HL-60 (cell line): ENCODE results near the gene MNAT1.

Experiments used
- DNase-seq, 2 experiments: peaks; one replicate each; pipeline ENCODE4 v3.0.0-alpha.2; 2010 to 2020; ENCODE audit warnings: low read depth in 1 of 2, low spot score in 1 of 2
- H3K27ac ChIP-seq: fragments of 250-450 bp; sonication (Bioruptor Pico); replicated peaks from 2 replicates; pipeline ENCODE4 v1.5.1; 2020; ENCODE audit warnings: mild to moderate bottlenecking, moderate library complexity
- H3K27me3 ChIP-seq: fragments of 250-450 bp; sonication (Bioruptor Pico); 2 replicates; pipeline ENCODE4 v1.5.1; 2021; ENCODE audit warnings: mild to moderate bottlenecking, moderate library complexity; ENCODE audit not compliant: insufficient read depth, poor library complexity, severe bottlenecking
- H3K4me3 ChIP-seq: replicated peaks from 2 replicates; pipeline ENCODE4 v1.5.1; 2011; ENCODE audit warnings: mild to moderate bottlenecking, control low read depth, low read length; ENCODE audit not compliant: insufficient read depth
- GABPA ChIP-seq: IDR thresholded peaks from 2 replicates; pipeline ENCODE4 v1.6.1; 2012; ENCODE audit warnings: low read depth
- POLR2AphosphoS5 ChIP-seq: IDR thresholded peaks from 2 replicates; pipeline ENCODE4 v1.6.1; 2012; ENCODE audit warnings: low read depth
- SPI1 ChIP-seq: IDR thresholded peaks from 2 replicates; pipeline ENCODE4 v1.6.1; 2012; ENCODE audit warnings: low read depth, mild to moderate bottlenecking, borderline replicate concordance
- TF ChIP-seq, protein P1 (sequence below): IDR thresholded peaks from one replicate; pipeline ENCODE4 v1.5.1; 2011; ENCODE audit warnings: low read length, control low read depth, inconsistent platforms; ENCODE audit not compliant: insufficient read depth
- TF ChIP-seq, protein P2 (sequence below): IDR thresholded peaks from 2 replicates; pipeline ENCODE4 v1.6.1; 2012; ENCODE audit warnings: low read depth; ENCODE audit not compliant: insufficient replicate concordance

The MNAT1 gene

DNA sequence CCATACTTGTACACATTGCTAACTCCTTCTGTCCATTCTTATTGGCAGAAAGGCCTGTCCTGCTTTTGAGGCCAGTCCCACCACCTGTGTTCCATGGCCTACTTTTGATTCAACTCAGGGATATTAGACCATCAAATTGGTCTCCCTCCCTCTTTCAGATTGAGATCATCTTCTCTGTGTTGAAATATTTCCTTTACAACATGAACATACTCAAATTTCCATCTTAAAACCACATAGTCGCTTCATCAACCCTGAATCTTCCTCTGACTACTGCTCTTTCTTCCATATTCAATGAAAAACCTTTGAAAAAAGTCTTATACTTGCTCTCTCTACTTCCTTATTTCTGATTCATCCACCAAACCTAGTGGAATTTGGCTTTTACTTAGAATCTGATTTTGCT is 211.4 kb downstream of the MNAT1 start:
- peak in 1 of 2 experiments; percentile 20 for DNase-seq
- Histone ChIP-seq H3K27ac (no peak overlapping the region; the same call in 1 of the 2 replicates), H3K27me3 (no peaks in the 10 kb centered on the region), H3K4me3 (no peak overlapping the region)
- peak; percentile 10; the same call in 1 of the 2 replicates for TF ChIP-seq SPI1
- TF ChIP-seq, protein P1, sequence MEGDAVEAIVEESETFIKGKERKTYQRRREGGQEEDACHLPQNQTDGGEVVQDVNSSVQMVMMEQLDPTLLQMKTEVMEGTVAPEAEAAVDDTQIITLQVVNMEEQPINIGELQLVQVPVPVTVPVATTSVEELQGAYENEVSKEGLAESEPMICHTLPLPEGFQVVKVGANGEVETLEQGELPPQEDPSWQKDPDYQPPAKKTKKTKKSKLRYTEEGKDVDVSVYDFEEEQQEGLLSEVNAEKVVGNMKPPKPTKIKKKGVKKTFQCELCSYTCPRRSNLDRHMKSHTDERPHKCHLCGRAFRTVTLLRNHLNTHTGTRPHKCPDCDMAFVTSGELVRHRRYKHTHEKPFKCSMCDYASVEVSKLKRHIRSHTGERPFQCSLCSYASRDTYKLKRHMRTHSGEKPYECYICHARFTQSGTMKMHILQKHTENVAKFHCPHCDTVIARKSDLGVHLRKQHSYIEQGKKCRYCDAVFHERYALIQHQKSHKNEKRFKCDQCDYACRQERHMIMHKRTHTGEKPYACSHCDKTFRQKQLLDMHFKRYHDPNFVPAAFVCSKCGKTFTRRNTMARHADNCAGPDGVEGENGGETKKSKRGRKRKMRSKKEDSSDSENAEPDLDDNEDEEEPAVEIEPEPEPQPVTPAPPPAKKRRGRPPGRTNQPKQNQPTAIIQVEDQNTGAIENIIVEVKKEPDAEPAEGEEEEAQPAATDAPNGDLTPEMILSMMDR: no peak

DNA sequence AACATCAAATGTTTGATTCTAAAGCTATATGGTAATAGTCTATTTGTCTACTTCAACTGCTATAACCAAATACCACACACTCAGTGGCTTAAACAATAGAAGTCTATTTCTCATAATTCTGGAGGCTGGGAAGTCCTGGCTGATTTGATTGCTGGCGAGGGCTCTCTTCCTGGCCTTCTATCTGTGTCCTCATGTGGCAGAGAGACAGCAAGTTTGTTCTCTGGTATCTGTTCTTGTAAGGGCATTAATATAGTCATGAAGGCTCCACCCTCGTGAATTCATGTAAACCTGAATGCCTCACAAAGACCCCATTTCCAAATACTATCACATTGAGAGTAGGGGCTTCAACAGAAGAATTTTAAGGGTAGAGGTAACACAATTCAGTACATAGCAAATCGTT is 212.2 kb downstream of the MNAT1 start:
- Histone ChIP-seq H3K27ac (peak overlapping the region; percentile 20), H3K4me3 (no peak overlapping the region), H3K27me3 (no peaks in the 10 kb centered on the region)
- TF ChIP-seq, protein P2, sequence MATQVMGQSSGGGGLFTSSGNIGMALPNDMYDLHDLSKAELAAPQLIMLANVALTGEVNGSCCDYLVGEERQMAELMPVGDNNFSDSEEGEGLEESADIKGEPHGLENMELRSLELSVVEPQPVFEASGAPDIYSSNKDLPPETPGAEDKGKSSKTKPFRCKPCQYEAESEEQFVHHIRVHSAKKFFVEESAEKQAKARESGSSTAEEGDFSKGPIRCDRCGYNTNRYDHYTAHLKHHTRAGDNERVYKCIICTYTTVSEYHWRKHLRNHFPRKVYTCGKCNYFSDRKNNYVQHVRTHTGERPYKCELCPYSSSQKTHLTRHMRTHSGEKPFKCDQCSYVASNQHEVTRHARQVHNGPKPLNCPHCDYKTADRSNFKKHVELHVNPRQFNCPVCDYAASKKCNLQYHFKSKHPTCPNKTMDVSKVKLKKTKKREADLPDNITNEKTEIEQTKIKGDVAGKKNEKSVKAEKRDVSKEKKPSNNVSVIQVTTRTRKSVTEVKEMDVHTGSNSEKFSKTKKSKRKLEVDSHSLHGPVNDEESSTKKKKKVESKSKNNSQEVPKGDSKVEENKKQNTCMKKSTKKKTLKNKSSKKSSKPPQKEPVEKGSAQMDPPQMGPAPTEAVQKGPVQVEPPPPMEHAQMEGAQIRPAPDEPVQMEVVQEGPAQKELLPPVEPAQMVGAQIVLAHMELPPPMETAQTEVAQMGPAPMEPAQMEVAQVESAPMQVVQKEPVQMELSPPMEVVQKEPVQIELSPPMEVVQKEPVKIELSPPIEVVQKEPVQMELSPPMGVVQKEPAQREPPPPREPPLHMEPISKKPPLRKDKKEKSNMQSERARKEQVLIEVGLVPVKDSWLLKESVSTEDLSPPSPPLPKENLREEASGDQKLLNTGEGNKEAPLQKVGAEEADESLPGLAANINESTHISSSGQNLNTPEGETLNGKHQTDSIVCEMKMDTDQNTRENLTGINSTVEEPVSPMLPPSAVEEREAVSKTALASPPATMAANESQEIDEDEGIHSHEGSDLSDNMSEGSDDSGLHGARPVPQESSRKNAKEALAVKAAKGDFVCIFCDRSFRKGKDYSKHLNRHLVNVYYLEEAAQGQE: no peak
- TF ChIP-seq SPI1 (no peak), GABPA (no peak), POLR2AphosphoS5 (no peak)
- TF ChIP-seq, protein P1: no peak
- DNase-seq: no peak

DNA sequence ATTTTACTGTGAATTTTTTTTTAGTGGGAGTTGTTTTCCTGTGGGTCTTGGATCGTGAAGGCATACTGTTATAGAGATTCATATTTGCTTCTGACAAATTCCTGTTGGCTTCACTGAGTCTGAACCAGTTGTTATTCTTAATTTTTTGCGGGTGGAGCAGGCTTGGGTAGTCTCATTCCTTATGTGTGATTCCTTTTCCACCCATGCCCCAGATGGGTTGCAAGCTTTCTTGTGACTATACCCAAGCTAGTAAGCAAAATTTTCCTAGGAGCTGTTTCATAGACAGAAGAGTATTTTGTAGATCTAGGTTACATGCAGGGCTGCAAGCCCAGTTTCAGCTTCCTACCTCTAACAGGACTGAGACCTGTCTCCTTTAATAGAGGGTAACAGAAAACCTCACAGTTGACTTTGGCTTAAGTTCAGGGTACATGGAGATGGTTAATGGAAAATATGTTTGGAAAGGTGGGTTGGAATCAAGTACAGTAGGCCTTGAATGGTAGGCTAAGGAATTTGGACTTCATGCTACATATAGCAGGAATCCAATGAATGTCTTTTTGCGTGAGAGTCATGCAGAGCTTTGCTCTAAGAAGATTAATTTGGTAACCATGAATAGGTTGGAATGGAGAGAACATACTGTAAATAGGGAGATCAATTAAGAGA is 217.3 kb downstream of the MNAT1 start:
- Histone ChIP-seq H3K27me3 (no peaks in the 10 kb centered on the region), H3K27ac (no peak overlapping the region), H3K4me3 (no peak overlapping the region)
- TF ChIP-seq POLR2AphosphoS5 (no peak), SPI1 (no peak), GABPA (no peak)
- TF ChIP-seq, protein P1: no peak
- TF ChIP-seq, protein P2: no peak
- DNase-seq: no peak

DNA sequence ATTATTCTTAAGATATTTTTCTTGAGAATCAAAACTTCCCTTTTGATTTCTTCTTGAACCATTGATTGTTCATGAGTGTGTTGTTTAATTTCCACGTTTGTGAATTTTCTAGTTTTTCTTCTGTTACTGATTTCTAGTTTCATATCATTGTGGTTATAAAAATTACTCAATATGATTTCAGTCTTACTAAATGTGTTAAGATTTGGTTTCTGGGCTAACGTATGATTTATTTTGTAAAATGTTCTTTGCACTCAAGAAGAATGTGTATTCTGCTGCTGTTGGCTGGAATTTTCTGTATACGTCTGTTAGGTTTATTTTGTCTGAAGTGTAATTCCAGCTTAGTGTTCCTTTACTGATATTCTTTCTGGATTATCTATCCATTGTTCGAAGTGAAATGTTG is 221.6 kb downstream of the MNAT1 start:
- TF ChIP-seq GABPA (no peak), SPI1 (no peak), POLR2AphosphoS5 (no peak)
- TF ChIP-seq, protein P2: no peak
- TF ChIP-seq, protein P1: no peak

More for the DNA sequence above, 221.6 kb downstream of the MNAT1 start:
- Histone ChIP-seq H3K27ac (no peak overlapping the region), H3K4me3 (no peak overlapping the region), H3K27me3 (no peaks in the 10 kb centered on the region)
- no peak for DNase-seq
